Trophoblast cell (in vitro differentiated cells and primary cell): ENCODE results near the gene OR4D1.

Source experiments
- DNase-seq, 2 donors: peaks; one replicate each; pipeline ENCODE4 v3.0.0-alpha.2; 2016
- H2AFZ ChIP-seq: 2 replicates; pipeline ENCODE4 v1.6.1; 2013; ENCODE audit warnings: low read length, moderate library complexity, mild to moderate bottlenecking; ENCODE audit not compliant: insufficient read depth, poor library complexity
- H2AK5ac ChIP-seq: 2 replicates; pipeline ENCODE4 v1.6.1; 2013; ENCODE audit warnings: mild to moderate bottlenecking, low read length
- H2BK120ac ChIP-seq: 2 replicates; pipeline ENCODE4 v1.6.1; 2013; ENCODE audit warnings: low read length, mild to moderate bottlenecking, moderate library complexity; ENCODE audit not compliant: insufficient read depth, poor library complexity
- H2BK12ac ChIP-seq: 2 replicates; pipeline ENCODE4 v1.6.1; 2013; ENCODE audit warnings: mild to moderate bottlenecking, low read length, moderate library complexity
- H2BK5ac ChIP-seq: 2 replicates; pipeline ENCODE4 v1.6.1; 2013; ENCODE audit warnings: low read length, low read depth, moderate library complexity, mild to moderate bottlenecking; ENCODE audit not compliant: poor library complexity
- H3K14ac ChIP-seq: 2 replicates; pipeline ENCODE4 v1.6.1; 2013; ENCODE audit warnings: mild to moderate bottlenecking, low read length
- H3K18ac ChIP-seq: 2 replicates; pipeline ENCODE4 v1.6.1; 2013; ENCODE audit warnings: mild to moderate bottlenecking, low read length
- H3K23ac ChIP-seq: 2 replicates; pipeline ENCODE4 v1.6.1; 2013; ENCODE audit warnings: low read length
- H3K27ac ChIP-seq: 2 replicates; pipeline ENCODE4 v1.5.1; 2013; ENCODE audit warnings: low read depth, mild to moderate bottlenecking, inconsistent platforms, low read length, moderate library complexity
- H3K27me3 ChIP-seq: 2 replicates; pipeline ENCODE4 v1.6.1; 2013; ENCODE audit warnings: inconsistent platforms, mild to moderate bottlenecking, low read length, moderate library complexity; ENCODE audit not compliant: insufficient read depth
- H3K36me3 ChIP-seq, 2 experiments: 1 replicate in 1 of 2; 2 replicates in 1 of 2; pipeline ENCODE4 v1.6.1; 2013; ENCODE audit warnings: low read length in 2 of 2, mild to moderate bottlenecking in 2 of 2, moderate library complexity in 1 of 2; ENCODE audit not compliant: insufficient read depth in 2 of 2, control insufficient read depth in 1 of 2
- H3K4ac ChIP-seq: 2 replicates; pipeline ENCODE4 v1.6.1; 2013; ENCODE audit warnings: low read depth, mild to moderate bottlenecking, low read length, moderate library complexity
- H3K4me1 ChIP-seq, 2 experiments: 1 replicate in 1 of 2; 2 replicates in 1 of 2; pipeline ENCODE4 v1.6.1; 2013; ENCODE audit warnings: low read length in 2 of 2, mild to moderate bottlenecking in 2 of 2, moderate library complexity in 1 of 2; ENCODE audit not compliant: insufficient read depth in 2 of 2, control insufficient read depth in 1 of 2
- H3K4me2 ChIP-seq: 2 replicates; pipeline ENCODE4 v1.6.1; 2013; ENCODE audit warnings: inconsistent platforms, mild to moderate bottlenecking, low read length, moderate library complexity
- H3K4me3 ChIP-seq: 2 replicates; pipeline ENCODE4 v1.5.1; 2013; ENCODE audit warnings: mild to moderate bottlenecking, low read depth, low read length, inconsistent platforms
- H3K79me1 ChIP-seq: one replicate; pipeline ENCODE4 v1.6.1; 2013; ENCODE audit warnings: low read length
- H3K79me2 ChIP-seq: 2 replicates; pipeline ENCODE4 v1.6.1; 2013; ENCODE audit warnings: low read length, mild to moderate bottlenecking; ENCODE audit not compliant: control insufficient read depth, insufficient read depth, poor library complexity
- H3K9ac ChIP-seq: 2 replicates; pipeline ENCODE4 v1.6.1; 2013; ENCODE audit warnings: mild to moderate bottlenecking, low read length
- H3K9me3 ChIP-seq: 2 replicates; pipeline ENCODE4 v1.6.1; 2013; ENCODE audit warnings: low read depth, mild to moderate bottlenecking, control low read depth, inconsistent platforms, low read length; ENCODE audit not compliant: insufficient read depth
- H4K12ac ChIP-seq: 2 replicates; pipeline ENCODE4 v1.6.1; 2013; ENCODE audit warnings: low read depth, mild to moderate bottlenecking, low read length, moderate library complexity
- H4K8ac ChIP-seq: 2 replicates; pipeline ENCODE4 v1.6.1; 2013; ENCODE audit warnings: low read depth, mild to moderate bottlenecking, low read length, moderate library complexity
- H4K91ac ChIP-seq: one replicate; pipeline ENCODE4 v1.6.1; 2013; ENCODE audit warnings: low read depth, mild to moderate bottlenecking, low read length, moderate library complexity
- WGBS: extraction: QIAGEN DNeasy Blood & Tissue Kit; methylation state at CpG from one replicate; pipeline ENCODE4 v1.1.7; 2013; ENCODE audit warnings: missing lambda C conversion rate; ENCODE audit not compliant: insufficient read length, insufficient coverage; ENCODE audit errors: extremely low coverage; 5-methylcytosine and 5-hydroxymethylcytosine counted together

The OR4D1 gene

DNA sequence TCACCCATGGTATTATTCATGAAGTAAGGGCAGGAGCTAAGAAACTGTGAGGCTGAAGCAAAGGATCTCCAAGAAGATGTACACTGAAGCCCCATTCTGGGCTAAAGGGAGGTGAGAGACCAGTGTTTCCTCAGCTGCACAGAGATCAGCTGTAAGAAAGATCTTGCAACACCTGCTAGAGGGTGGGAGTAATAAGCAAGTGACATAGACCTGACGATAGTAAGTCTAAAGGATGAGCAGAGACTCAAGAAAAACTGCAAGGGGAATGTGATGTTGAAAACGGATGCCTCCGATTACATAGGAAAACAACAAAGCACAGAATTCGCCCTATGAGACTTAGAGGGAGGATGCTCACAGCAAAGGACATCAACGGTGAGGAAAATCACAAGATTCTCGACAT, 18.5 kb downstream of the OR4D1 start, which contains the start of gene OR4D2:
Gene OR4D2, plus strand, starts transcription at position 301 of the 400 bp plus-strand sequence. CDS start 2,674 bp downstream, outside the sequence.
- Histone ChIP-seq H3K79me2 (no peaks in the 10 kb centered on the region), H3K9ac (no peak within 1 kb of the TSS), H4K8ac (no peak within 1 kb of the TSS), H3K9me3 (no peaks in the 10 kb centered on the region), H2BK5ac (no peak within 1 kb of the TSS), H3K23ac (no peak within 1 kb of the TSS), H2BK12ac (no peak within 1 kb of the TSS), H3K18ac (no peak within 1 kb of the TSS), H3K14ac (no peak within 1 kb of the TSS), H2AFZ (no peak within 1 kb of the TSS), H3K4me2 (no peak within 1 kb of the TSS), H3K27ac (no peak within 1 kb of the TSS), H3K27me3 (no peaks in the 10 kb centered on the region), H3K79me1 (no peaks in the 10 kb centered on the region), H3K4me3 (no peak within 1 kb of the TSS), H3K36me3 (no peaks in the 10 kb centered on the region), H3K4me1 (no peaks in the 10 kb centered on the region), H4K12ac (no peak within 1 kb of the TSS), H2BK120ac (no peak within 1 kb of the TSS), H2AK5ac (no peak within 1 kb of the TSS), H3K4ac (no peak within 1 kb of the TSS), H4K91ac (no peak within 1 kb of the TSS)
- no peak for DNase-seq
- no CpG with 5 or more reads among the region's 6 CpGs for WGBS

DNA sequence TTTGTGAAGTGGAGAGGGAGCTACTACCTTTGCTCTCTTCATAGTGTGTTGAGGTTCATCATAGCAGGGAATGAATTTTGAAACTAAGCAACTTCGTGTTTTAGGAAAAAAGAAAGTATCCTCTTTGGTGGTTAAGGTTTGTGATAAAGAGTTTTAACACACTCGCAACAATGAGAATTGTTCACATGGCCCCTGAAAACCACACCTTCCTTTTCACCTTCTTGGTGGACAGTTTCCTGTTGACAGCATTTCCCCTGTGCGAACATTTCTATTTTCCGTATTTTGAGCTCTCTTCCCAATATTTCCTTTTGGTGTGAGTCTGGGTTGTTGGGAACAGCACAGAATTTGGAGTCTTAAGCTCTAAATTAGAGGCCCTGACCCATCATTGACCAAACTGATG, 22.4 kb downstream of the OR4D1 start:
- Histone ChIP-seq H3K4me2 (no peak overlapping the region), H3K23ac (no peak overlapping the region), H4K8ac (no peak overlapping the region), H3K79me1 (no peaks in the 10 kb centered on the region), H3K9me3 (peaks cover 2% of the 10 kb centered on the region), H3K4me3 (no peak overlapping the region), H3K18ac (no peak overlapping the region), H2AFZ (no peak overlapping the region), H3K14ac (no peak overlapping the region), H2BK120ac (no peak overlapping the region), H3K27ac (no peak overlapping the region), H3K4ac (no peak overlapping the region), H3K9ac (no peak overlapping the region), H4K12ac (no peak overlapping the region), H3K79me2 (no peaks in the 10 kb centered on the region), H4K91ac (no peak overlapping the region), H2BK5ac (no peak overlapping the region), H3K36me3 (no peaks in the 10 kb centered on the region), H3K27me3 (no peaks in the 10 kb centered on the region), H2BK12ac (no peak overlapping the region), H2AK5ac (no peak overlapping the region), H3K4me1 (no peaks in the 10 kb centered on the region)
- no peak for DNase-seq
- no CpG with 5 or more reads among the region's 4 CpGs for WGBS

DNA sequence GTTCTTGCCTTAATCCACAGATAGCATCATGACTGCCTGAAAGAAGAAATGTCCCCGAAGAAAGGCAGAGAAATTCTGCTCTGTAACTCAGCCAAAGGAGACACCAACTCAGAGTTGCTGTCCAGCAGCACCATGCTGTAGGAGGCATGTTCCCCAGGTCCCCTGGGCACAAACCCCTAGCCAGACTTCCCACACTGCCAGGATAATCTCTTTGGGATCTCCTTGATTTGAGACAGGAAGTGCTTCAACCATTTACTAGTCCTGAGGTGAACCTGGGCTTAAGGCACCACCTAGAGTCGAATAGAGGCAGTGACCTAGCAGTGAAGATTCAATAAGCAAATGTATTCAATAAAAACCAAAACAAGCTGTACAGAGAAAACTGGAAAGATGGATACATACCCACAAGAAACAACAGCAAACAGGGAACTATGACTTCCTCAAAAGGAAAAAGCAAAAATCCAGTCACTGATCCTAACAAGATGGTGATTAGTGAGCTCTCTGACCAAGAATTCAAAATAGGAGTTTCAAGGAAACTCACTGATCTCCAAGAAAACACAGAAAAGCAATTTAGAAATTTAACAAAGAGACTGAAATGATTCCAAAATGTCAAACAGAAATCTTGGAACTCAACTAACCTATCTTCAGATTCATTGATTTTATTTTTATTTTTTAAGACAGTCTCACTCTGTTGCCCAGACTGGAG, 24.3 kb downstream of the OR4D1 start:
- Histone ChIP-seq H3K18ac (no peak overlapping the region), H4K8ac (no peak overlapping the region), H3K9me3 (peaks cover 2% of the 10 kb centered on the region), H3K27ac (no peak overlapping the region), H4K91ac (no peak overlapping the region), H2AFZ (no peak overlapping the region), H2BK120ac (no peak overlapping the region), H2AK5ac (no peak overlapping the region), H2BK12ac (no peak overlapping the region), H3K27me3 (no peaks in the 10 kb centered on the region), H2BK5ac (no peak overlapping the region), H3K79me2 (no peaks in the 10 kb centered on the region), H3K14ac (no peak overlapping the region), H4K12ac (no peak overlapping the region), H3K36me3 (no peaks in the 10 kb centered on the region), H3K4me1 (no peaks in the 10 kb centered on the region), H3K9ac (no peak overlapping the region), H3K79me1 (no peaks in the 10 kb centered on the region), H3K4me3 (no peak overlapping the region), H3K23ac (no peak overlapping the region), H3K4me2 (no peak overlapping the region), H3K4ac (no peak overlapping the region)
- no CpG with 5 or more reads among the region's 2 CpGs for WGBS
- DNase-seq, result peak in 1 of 2 donors; percentile 25

DNA sequence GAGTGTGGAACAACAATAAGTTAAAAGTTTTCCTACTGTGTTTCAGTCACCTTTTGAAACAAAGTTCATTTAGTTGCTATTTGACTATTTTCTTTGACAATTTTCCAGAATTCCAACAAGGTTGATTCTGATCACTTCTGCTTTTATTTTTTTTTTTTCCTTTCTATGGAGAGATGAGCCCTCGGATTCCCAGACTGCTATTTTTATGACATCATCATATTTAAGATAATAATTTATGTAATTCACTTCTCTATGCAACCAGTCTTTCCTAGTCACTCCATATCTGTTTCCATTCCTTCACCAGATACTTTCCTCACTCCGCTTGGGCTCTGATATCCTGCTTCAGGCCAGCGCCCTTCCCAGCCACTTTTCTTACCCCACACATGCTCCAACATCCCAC, 26.7 kb downstream of the OR4D1 start:
- Histone ChIP-seq H2BK12ac (no peak overlapping the region), H3K79me2 (no peaks in the 10 kb centered on the region), H3K36me3 (no peaks in the 10 kb centered on the region), H3K27ac (no peak overlapping the region), H3K9me3 (peaks cover 2% of the 10 kb centered on the region), H3K4ac (no peak overlapping the region), H3K4me3 (no peak overlapping the region), H2BK120ac (no peak overlapping the region), H4K8ac (no peak overlapping the region), H3K9ac (no peak overlapping the region), H2AK5ac (no peak overlapping the region), H3K14ac (no peak overlapping the region), H3K4me2 (no peak overlapping the region), H4K91ac (no peak overlapping the region), H3K23ac (no peak overlapping the region), H2BK5ac (no peak overlapping the region), H3K27me3 (no peaks in the 10 kb centered on the region), H3K18ac (no peak overlapping the region), H3K4me1 (no peaks in the 10 kb centered on the region), H2AFZ (no peak overlapping the region), H4K12ac (no peak overlapping the region), H3K79me1 (no peaks in the 10 kb centered on the region)
- DNase-seq, result no peak
- WGBS, result no CpG with 5 or more reads among the region's 3 CpGs
